22Rv1 (cell line): ENCODE results near the gene TCF4.

ENCODE experiments used
- CTCF ChIP-seq: fragments of 450-650 bp; IDR thresholded peaks from 2 replicates; pipeline ENCODE4 v1.5.1; 2017; ENCODE audit warnings: mild to moderate bottlenecking
- ZFX ChIP-seq: fragments of 450-650 bp; IDR thresholded peaks from 2 replicates; pipeline ENCODE4 v1.6.1; 2017; ENCODE audit warnings: antibody characterized with exemption, borderline replicate concordance

DNA sequence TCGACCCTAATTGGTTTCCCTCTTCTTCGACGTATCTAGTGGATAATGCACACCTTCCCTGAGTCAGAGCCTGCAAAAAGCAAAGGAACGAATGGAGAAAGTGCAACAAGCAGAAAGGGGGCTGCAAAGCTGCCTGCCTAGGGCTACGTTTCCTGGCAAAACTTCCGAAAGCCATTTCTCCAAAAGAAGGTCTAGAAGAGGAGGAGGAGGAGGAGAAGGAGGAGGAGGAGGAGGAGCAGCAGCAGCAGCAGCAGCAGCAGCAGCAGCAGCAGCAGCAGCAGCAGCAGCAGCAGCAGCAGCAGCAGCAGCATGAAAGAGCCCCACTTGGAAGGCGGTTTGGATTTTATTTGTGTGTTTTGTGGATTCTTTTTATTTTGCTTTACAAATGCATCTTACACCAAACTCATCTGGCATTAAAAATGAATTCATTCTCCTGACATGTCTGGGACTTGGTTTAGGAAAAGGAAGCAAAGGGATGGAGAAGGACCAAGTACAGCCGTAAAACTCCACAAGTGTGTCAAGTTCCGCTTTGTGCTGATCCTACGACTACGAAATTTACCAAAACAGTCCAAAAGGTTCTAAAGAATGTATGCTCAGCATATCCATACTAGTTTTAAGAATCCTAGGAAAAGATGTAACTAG is 2.0 kb downstream of the TCF4 start:
- TF ChIP-seq CTCF (no peak), ZFX (no peak)
